Mesenchymal stem cell (in vitro differentiated cells and primary cell): ENCODE results near the gene TNFAIP1.

ENCODE experiments used
- DNase-seq: peaks from one replicate; pipeline ENCODE4 v3.0.0-alpha.2; 2013
- H2AFZ ChIP-seq: one replicate; pipeline ENCODE4 v1.6.1; 2013; ENCODE audit warnings: low read depth, mild to moderate bottlenecking, control low read depth, inconsistent platforms, low read length, moderate library complexity
- H2AK5ac ChIP-seq: 2 replicates; pipeline ENCODE4 v1.6.1; 2013; ENCODE audit warnings: low read length, moderate library complexity, mild to moderate bottlenecking, inconsistent platforms; ENCODE audit not compliant: severe bottlenecking
- H2BK120ac ChIP-seq: one replicate; pipeline ENCODE4 v1.6.1; 2013; ENCODE audit warnings: low read depth, mild to moderate bottlenecking, inconsistent platforms, low read length, moderate library complexity
- H2BK12ac ChIP-seq, 2 experiments: one replicate each; pipeline ENCODE4 v1.6.1; 2013; ENCODE audit warnings: inconsistent platforms in 2 of 2, low read length in 2 of 2, mild to moderate bottlenecking in 2 of 2, moderate library complexity in 2 of 2, control low read depth in 1 of 2
- H2BK15ac ChIP-seq: one replicate; pipeline ENCODE4 v1.6.1; 2013; ENCODE audit warnings: mild to moderate bottlenecking, low read depth, inconsistent platforms; ENCODE audit not compliant: poor library complexity, severe bottlenecking
- H2BK5ac ChIP-seq: 2 replicates; pipeline ENCODE4 v1.6.1; 2013; ENCODE audit warnings: low read depth, mild to moderate bottlenecking, low read length, control low read depth, inconsistent platforms; ENCODE audit not compliant: poor library complexity, severe bottlenecking
- H3K14ac ChIP-seq, 2 experiments: one replicate each; pipeline ENCODE4 v1.6.1; 2013; ENCODE audit warnings: inconsistent platforms in 2 of 2, low read length in 2 of 2, control low read depth in 1 of 2, mild to moderate bottlenecking in 1 of 2, moderate library complexity in 1 of 2
- H3K18ac ChIP-seq, 2 experiments: one replicate each; pipeline ENCODE4 v1.6.1; 2013; ENCODE audit warnings: inconsistent platforms in 2 of 2, low read length in 2 of 2, control low read depth in 1 of 2, low read depth in 1 of 2, mild to moderate bottlenecking in 1 of 2
- H3K23ac ChIP-seq, 2 experiments: one replicate each; pipeline ENCODE4 v1.6.1; 2013; ENCODE audit warnings: inconsistent platforms in 2 of 2, low read length in 2 of 2, mild to moderate bottlenecking in 2 of 2, moderate library complexity in 2 of 2, control low read depth in 1 of 2
- H3K27ac ChIP-seq: 2 replicates; pipeline ENCODE4 v1.5.1; 2013; ENCODE audit warnings: mild to moderate bottlenecking, moderate library complexity, low read length, control low read depth, inconsistent platforms; ENCODE audit not compliant: poor library complexity, severe bottlenecking
- H3K27me3 ChIP-seq, 2 experiments: 2 replicates each; pipeline versions ENCODE4 v1.6.1 to v1.7.0; 2013; ENCODE audit warnings: low read length in 2 of 2, mild to moderate bottlenecking in 2 of 2, moderate library complexity in 2 of 2, control low read depth in 1 of 2, inconsistent platforms in 1 of 2; ENCODE audit not compliant: control insufficient read depth in 1 of 2, insufficient read depth in 1 of 2
- H3K36me3 ChIP-seq, 2 experiments: 2 replicates each; pipeline versions ENCODE4 v1.6.1 to v1.7.0; 2013; ENCODE audit warnings: low read length in 2 of 2, control low read depth in 1 of 2, inconsistent platforms in 1 of 2, low read depth in 1 of 2, mild to moderate bottlenecking in 1 of 2; ENCODE audit not compliant: insufficient read depth in 2 of 2, control insufficient read depth in 1 of 2
- H3K4ac ChIP-seq, 2 experiments: one replicate each; pipeline ENCODE4 v1.6.1; 2013; ENCODE audit warnings: inconsistent platforms in 2 of 2, low read length in 2 of 2, mild to moderate bottlenecking in 2 of 2, moderate library complexity in 2 of 2, control low read depth in 1 of 2, low read depth in 1 of 2
- H3K4me1 ChIP-seq: 2 replicates; pipeline ENCODE4 v1.6.1; 2013; ENCODE audit warnings: low read depth, low read length, control low read depth; ENCODE audit not compliant: control insufficient read depth, insufficient read depth
- H3K4me2 ChIP-seq: 2 replicates; pipeline ENCODE4 v1.6.1; 2013; ENCODE audit warnings: low read length, mild to moderate bottlenecking, inconsistent platforms; ENCODE audit not compliant: poor library complexity, severe bottlenecking
- H3K4me3 ChIP-seq, 2 experiments: 2 replicates each; pipeline versions ENCODE4 v1.5.1 to v1.7.0; 2013; ENCODE audit warnings: low read length in 2 of 2, mild to moderate bottlenecking in 2 of 2, control low read depth in 1 of 2, low read depth in 1 of 2; ENCODE audit not compliant: insufficient read depth in 1 of 2
- H3K79me1 ChIP-seq: replicated peaks from 2 replicates; pipeline ENCODE4 v1.6.1; 2013; ENCODE audit warnings: mild to moderate bottlenecking, control low read depth, low read length, inconsistent platforms; ENCODE audit not compliant: poor library complexity, severe bottlenecking
- H3K9ac ChIP-seq: 2 replicates; pipeline ENCODE4 v1.7.0; 2013; ENCODE audit warnings: mild to moderate bottlenecking, low read length, moderate library complexity
- H3K9me3 ChIP-seq: 2 replicates; pipeline ENCODE4 v1.7.0; 2013; ENCODE audit warnings: mild to moderate bottlenecking, low read length; ENCODE audit not compliant: control insufficient read depth
- H4K8ac ChIP-seq: one replicate; pipeline ENCODE4 v1.6.1; 2013; ENCODE audit warnings: inconsistent platforms, mild to moderate bottlenecking, low read length, moderate library complexity
- H4K91ac ChIP-seq: one replicate; pipeline ENCODE4 v1.6.1; 2013; ENCODE audit warnings: mild to moderate bottlenecking, low read length, inconsistent platforms
- WGBS: methylation state at CpG from one replicate; pipeline ENCODE4 v1.1.7; 2013; ENCODE audit warnings: mixed read lengths; 5-methylcytosine and 5-hydroxymethylcytosine counted together

TNFAIP1 gene

GRCh38 chr17:28320215-28321061 lies 15.1 kb upstream of the TNFAIP1 start:
- Histone ChIP-seq H2BK12ac (no peak overlapping the region), H3K4ac (no peak overlapping the region), H3K14ac (no peak overlapping the region), H3K9me3 (no peaks in the 10 kb centered on the region), H3K4me2 (peak overlapping the region; percentile 8), H3K18ac (no peak overlapping the region), H2BK120ac (no peak overlapping the region), H3K27me3 (no peaks in the 10 kb centered on the region), H2BK5ac (no peak overlapping the region), H4K8ac (no peak overlapping the region), H3K36me3 (no peaks in the 10 kb centered on the region), H3K4me1 (peaks cover 15% of the 10 kb centered on the region), H3K79me1 (peaks cover 28% of the 10 kb centered on the region), H2BK15ac (no peak overlapping the region), H3K23ac (no peak overlapping the region), H3K9ac (peak overlapping the region; percentile 84), H3K27ac (no peak overlapping the region), H3K4me3 (peak overlapping the region in 1 of 2 experiments; percentile 90), H4K91ac (no peak overlapping the region), H2AK5ac (no peak overlapping the region), H2AFZ (no peak overlapping the region)
- peak; percentile 26 for DNase-seq
- 63% methylated on average over 8 of the region's 8 CpGs for WGBS

GRCh38 chr17:28324267-28324745 lies 11.3 kb upstream of the TNFAIP1 start:
- H3K9me3 ChIP-seq, result no peaks in the 10 kb centered on the region
- H3K4me1 ChIP-seq, result peaks cover 10% of the 10 kb centered on the region
- H3K4ac ChIP-seq, result no peak overlapping the region
- H3K4me3 ChIP-seq, result no peak overlapping the region
- H3K23ac ChIP-seq, result no peak overlapping the region
- peaks cover 36% of the 10 kb centered on the region for H3K79me1 ChIP-seq
- peak overlapping the region; percentile 29 for H3K4me2 ChIP-seq
- no peak overlapping the region for H2BK12ac ChIP-seq
- H2AK5ac ChIP-seq, result no peak overlapping the region
- no peak overlapping the region for H4K8ac ChIP-seq
- no peak overlapping the region for H3K18ac ChIP-seq
- WGBS, result 94% methylated on average over 4 of the region's 5 CpGs
- H3K14ac ChIP-seq, result no peak overlapping the region
- H4K91ac ChIP-seq, result no peak overlapping the region
- H2BK15ac ChIP-seq, result no peak overlapping the region
- H3K9ac ChIP-seq, result no peak overlapping the region
- H3K36me3 ChIP-seq, result peaks cover 8 to 39% of the 10 kb centered on the region in 2 experiments
- no peak overlapping the region for H2AFZ ChIP-seq
- H2BK5ac ChIP-seq, result no peak overlapping the region
- no peaks in the 10 kb centered on the region for H3K27me3 ChIP-seq
- DNase-seq, result no peak
- H3K27ac ChIP-seq, result peak overlapping the region; percentile 16
- no peak overlapping the region for H2BK120ac ChIP-seq

GRCh38 chr17:28324781-28325180 lies 10.8 kb upstream of the TNFAIP1 start:
- peak overlapping the region; percentile 16 for H3K27ac ChIP-seq
- H3K36me3 ChIP-seq, result peaks cover 11 to 41% of the 10 kb centered on the region in 2 experiments
- H2BK5ac ChIP-seq, result no peak overlapping the region
- no peak overlapping the region for H3K18ac ChIP-seq
- no peak overlapping the region for H3K4me3 ChIP-seq
- no peak overlapping the region for H3K4ac ChIP-seq
- no peak overlapping the region for H2AFZ ChIP-seq
- H2AK5ac ChIP-seq, result no peak overlapping the region
- no peaks in the 10 kb centered on the region for H3K27me3 ChIP-seq
- no peak overlapping the region for H3K9ac ChIP-seq
- 97% methylated on average over 1 of the region's 3 CpGs for whole genome bisulfite sequencing
- H3K79me1 ChIP-seq, result peaks cover 33% of the 10 kb centered on the region
- H3K4me1 ChIP-seq, result peaks cover 10% of the 10 kb centered on the region
- peak overlapping the region in 1 of 2 experiments; percentile 21 for H3K14ac ChIP-seq
- no peak overlapping the region for H2BK15ac ChIP-seq
- no peak overlapping the region for H4K8ac ChIP-seq
- H2BK12ac ChIP-seq, result no peak overlapping the region
- no peak for DNase-seq
- H3K4me2 ChIP-seq, result no peak overlapping the region
- H4K91ac ChIP-seq, result no peak overlapping the region
- no peaks in the 10 kb centered on the region for H3K9me3 ChIP-seq
- H3K23ac ChIP-seq, result no peak overlapping the region
- H2BK120ac ChIP-seq, result no peak overlapping the region

- Histone ChIP-seq H3K9ac (no peak overlapping the region), H3K23ac (no peak overlapping the region), H3K27me3 (no peaks in the 10 kb centered on the region), H2BK120ac (no peak overlapping the region), H3K18ac (no peak overlapping the region), H3K14ac (peak overlapping the region in 1 of 2 experiments; percentile 21), H3K4me3 (no peak overlapping the region), H3K4me2 (peak overlapping the region; percentile 22), H3K27ac (no peak overlapping the region), H4K8ac (no peak overlapping the region), H3K36me3 (peaks cover 11 to 41% of the 10 kb centered on the region in 2 experiments), H3K4me1 (peaks cover 10% of the 10 kb centered on the region), H2AFZ (no peak overlapping the region), H3K79me1 (peaks cover 29% of the 10 kb centered on the region), H2BK12ac (no peak overlapping the region), H2AK5ac (no peak overlapping the region), H3K9me3 (no peaks in the 10 kb centered on the region), H3K4ac (no peak overlapping the region), H2BK5ac (no peak overlapping the region), H2BK15ac (no peak overlapping the region), H4K91ac (no peak overlapping the region)
- DNase-seq, result no peak
- 80% methylated on average over 5 of the region's 5 CpGs for WGBS
Measured at GRCh38 chr17:28325211-28325610, 10.3 kb upstream of the TNFAIP1 start.
